Ammon's horn (tissue), 1 donor: ENCODE measurements around the gene TMEM205.
A peak's percentile ranks its signal among the peaks of the same experiment; 100 is the strongest.

Experiments used
- DNase-seq: peaks from one replicate; pipeline ENCODE4 v3.0.0-alpha.2; 2016; ENCODE audit warnings: low spot score

Gene TMEM205

DNA sequence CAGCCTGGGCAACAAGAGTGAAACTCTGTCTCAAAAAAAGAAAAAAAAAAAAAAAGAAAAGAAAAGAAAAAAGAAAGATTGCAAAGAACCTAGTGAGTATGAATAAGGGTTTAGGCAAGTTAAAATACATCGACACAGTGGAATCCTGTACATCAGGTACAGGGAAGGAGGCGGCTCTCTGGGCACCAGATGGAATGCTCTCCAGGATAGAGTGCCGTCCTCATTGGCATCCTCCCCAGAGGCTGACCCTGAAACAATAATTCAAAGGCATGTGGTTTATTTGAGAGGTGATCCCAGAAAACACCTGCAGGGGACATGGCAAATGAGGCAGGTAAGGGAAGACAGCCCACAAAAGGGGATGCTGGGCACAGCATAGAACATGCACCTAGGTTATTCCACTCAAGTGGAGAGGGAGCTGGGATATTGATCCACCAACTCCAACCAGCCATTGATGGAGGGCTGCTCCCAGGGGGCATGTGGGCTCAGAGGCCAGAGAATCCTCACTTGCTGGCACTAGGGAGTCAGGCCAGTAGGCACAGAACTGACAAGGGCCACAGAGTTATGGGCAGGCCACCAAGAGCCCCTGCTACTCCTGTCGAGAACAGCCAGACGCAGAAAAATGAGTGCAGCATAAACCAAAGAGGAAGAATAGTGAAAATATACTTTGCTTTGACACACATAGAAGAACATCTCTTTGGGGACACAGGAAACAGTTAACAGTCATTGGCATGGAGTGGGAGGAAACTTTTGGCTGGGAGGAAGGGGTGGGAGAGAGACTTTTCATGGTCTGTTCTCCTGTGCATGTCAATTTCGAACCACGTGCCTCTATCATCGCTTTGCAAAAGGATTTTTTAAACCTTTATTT lies 45.9 kb downstream of the TMEM205 start:
- peak; percentile 44 for DNase-seq

DNA sequence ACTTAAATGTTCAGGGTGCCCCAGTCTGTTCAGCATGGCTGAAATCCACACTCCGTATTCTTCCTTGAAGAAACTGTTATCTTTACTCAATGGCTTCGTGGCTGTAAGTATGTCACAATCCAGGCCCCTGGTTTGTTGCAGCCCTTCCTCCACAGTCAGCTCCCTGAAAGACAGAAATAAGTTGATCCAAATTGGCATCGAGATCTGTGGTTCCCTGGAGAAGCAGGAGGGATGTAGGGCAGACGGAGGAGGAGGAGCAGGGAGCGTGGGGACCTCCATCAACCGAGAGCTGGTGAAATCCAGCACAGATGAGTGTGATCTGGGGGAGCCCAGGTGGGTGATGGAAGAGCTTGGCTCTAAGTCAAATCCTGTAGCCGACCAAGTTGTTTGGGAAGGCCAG lies 49.8 kb downstream of the TMEM205 start:
- no peak for DNase-seq

- no peak for DNase-seq
These were observed 50.3 kb downstream of the TMEM205 start, which contains the start of gene TSPAN16 for GRCh38 chr19:11295665-11296245. TSPAN16 (plus strand) TSS chr19:11296160; CDS start chr19:11296298, 138 bp downstream.

- DNase-seq = no peak
These were observed 50.9 kb downstream of the TMEM205 start for GRCh38 chr19:11295180-11295579.

DNA sequence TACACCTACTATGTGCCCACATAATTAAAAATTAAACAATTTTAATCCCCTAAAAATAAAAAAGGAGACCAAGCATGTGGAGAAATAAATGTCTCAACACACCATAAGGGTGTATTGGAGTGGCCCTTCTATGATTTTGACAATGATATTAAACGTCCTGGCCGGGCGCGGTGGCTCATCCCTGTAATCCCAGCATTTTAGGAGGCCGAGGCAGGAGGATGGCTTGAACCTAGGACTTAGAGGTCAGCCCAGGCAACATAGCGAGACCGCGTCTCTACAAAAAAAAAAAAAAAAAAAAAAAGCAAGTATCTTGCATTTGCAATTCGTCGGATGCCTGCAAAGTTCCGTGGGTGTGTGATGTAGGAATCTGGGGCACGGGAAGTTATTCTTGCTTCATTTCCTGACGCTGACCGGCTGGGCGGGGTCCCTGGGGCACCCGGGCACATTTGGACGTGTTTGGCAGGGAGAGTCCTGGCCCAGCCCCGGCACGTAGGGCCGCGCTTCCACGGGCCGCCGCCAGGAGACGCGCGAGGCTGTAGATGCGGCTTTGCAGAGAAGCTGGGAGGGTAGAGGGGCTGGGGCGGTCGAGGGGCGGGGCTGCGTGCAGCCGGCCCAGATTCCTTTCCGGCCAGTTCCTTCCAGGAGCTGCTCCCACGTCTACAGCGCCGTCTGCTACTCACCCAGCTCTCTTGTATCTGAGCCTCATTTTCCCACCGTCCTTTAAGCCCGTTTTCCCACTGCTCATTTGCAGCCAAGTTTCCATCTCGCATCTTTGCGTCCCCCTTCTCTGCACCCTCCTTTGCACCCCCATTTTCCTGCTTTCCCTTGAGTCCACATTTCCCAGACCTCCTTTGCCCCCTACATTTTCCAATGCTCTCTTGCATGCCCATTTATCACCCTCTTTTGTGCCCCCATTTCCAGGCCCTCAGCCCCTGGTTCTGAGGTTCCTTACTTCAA lies 52.4 kb downstream of the TMEM205 start:
- peak; percentile 94 for DNase-seq
